Measurements from ENCODE around the gene MAD1L1.

The MAD1L1 gene

DNA sequence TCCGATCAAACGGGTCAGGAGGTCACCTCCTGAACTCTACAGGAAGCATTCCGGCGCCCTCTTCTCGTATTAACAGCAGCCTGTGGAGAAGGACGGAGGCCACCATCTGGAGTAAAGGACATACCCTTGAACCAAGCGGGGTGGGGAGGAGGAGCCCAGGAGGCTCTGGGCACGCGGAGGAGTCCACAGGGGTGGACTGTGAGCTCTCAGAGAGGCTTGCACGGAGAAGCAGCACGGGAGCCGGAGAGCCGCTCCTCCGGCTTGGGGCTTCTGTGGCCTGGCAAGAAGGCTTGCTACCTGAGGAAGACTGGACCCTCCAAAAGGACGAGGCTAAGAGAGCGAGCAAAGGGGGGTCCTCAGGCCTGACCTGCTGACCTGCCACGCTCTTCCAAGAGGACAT lies 77.9 kb downstream of the MAD1L1 start:
- H3F3A ChIP-seq (ENCODE audit: insufficient read depth): no peaks in the 10 kb centered on the region
- H3K9me3 ChIP-seq (ENCODE audit: insufficient read depth, low read length): no peaks in the 10 kb centered on the region
- TF ChIP-seq, protein P1, sequence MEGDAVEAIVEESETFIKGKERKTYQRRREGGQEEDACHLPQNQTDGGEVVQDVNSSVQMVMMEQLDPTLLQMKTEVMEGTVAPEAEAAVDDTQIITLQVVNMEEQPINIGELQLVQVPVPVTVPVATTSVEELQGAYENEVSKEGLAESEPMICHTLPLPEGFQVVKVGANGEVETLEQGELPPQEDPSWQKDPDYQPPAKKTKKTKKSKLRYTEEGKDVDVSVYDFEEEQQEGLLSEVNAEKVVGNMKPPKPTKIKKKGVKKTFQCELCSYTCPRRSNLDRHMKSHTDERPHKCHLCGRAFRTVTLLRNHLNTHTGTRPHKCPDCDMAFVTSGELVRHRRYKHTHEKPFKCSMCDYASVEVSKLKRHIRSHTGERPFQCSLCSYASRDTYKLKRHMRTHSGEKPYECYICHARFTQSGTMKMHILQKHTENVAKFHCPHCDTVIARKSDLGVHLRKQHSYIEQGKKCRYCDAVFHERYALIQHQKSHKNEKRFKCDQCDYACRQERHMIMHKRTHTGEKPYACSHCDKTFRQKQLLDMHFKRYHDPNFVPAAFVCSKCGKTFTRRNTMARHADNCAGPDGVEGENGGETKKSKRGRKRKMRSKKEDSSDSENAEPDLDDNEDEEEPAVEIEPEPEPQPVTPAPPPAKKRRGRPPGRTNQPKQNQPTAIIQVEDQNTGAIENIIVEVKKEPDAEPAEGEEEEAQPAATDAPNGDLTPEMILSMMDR (IDR thresholded peaks at IDR 0.05; ENCODE audit: insufficient read depth, low read length, poor library complexity, severe bottlenecking): no peak
- no peak for TF ChIP-seq EZH2phosphoT487 (conservative IDR thresholded peaks at IDR 0.05; ENCODE audit: low read length)
- H2AFZ ChIP-seq (ENCODE audit: low read depth, low read length, severe bottlenecking): no peak overlapping the region
- no peaks in the 10 kb centered on the region for H4K20me1 ChIP-seq (ENCODE audit: low read depth, low read length)
- no peaks in the 10 kb centered on the region for H3K36me3 ChIP-seq (ENCODE audit: low read length)
- H3K27me3 ChIP-seq (ENCODE audit: low read length): no peaks in the 10 kb centered on the region
- no peak overlapping the region for H3K27ac ChIP-seq (ENCODE audit: low read depth, low read length)
- H3K9me2 ChIP-seq (replicated peaks; ENCODE audit: insufficient read depth, low read length): no peaks in the 10 kb centered on the region
- no peak overlapping the region for H3K4me2 ChIP-seq (ENCODE audit: low read depth, low read length, poor library complexity, severe bottlenecking)
- 0 out of 2 replicates have a peak, but pooled peaks cover 9% of the 10 kb centered on the region for H3K79me2 ChIP-seq (ENCODE audit: insufficient read depth, low read length)
- no peak overlapping the region for H3K4me3 ChIP-seq (ENCODE audit: insufficient read depth, low read length, poor library complexity, severe bottlenecking)
- H3K9ac ChIP-seq (ENCODE audit: low read length): no peak overlapping the region

DNA sequence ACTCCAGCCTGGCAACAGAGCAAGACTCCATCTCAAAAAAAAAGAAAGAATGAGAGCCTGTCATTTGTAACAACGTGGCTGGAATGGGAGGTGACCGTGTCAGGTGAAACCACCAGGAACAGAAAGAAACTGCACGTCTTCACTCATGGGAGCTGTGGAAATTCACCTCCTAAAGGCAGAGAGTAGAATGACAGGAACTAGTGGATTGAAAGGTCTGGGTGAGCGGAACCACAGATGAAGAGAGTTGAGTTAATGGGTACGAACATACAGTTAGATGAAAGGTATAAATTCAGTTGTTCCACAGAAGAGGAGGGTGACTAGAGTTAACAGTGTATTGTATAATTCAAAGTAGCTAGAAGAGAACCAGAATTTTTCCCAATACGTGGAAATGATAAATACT lies 78.6 kb downstream of the MAD1L1 start:
- no peaks in the 10 kb centered on the region for H3K36me3 ChIP-seq (ENCODE audit: low read length)
- no peaks in the 10 kb centered on the region for H3K9me3 ChIP-seq (ENCODE audit: insufficient read depth, low read length)
- H3K4me3 ChIP-seq (ENCODE audit: insufficient read depth, low read length, poor library complexity, severe bottlenecking): no peak overlapping the region
- no peak overlapping the region for H2AFZ ChIP-seq (ENCODE audit: low read depth, low read length, severe bottlenecking)
- H3K27me3 ChIP-seq (ENCODE audit: low read length): no peaks in the 10 kb centered on the region
- no peaks in the 10 kb centered on the region for H3F3A ChIP-seq (ENCODE audit: insufficient read depth)
- H3K79me2 ChIP-seq (ENCODE audit: insufficient read depth, low read length): 0 out of 2 replicates have a peak, but pooled peaks cover 9% of the 10 kb centered on the region
- no peaks in the 10 kb centered on the region for H3K9me2 ChIP-seq (replicated peaks; ENCODE audit: insufficient read depth, low read length)
- no peak overlapping the region for H3K9ac ChIP-seq (ENCODE audit: low read length)
- H4K20me1 ChIP-seq (ENCODE audit: low read depth, low read length): no peaks in the 10 kb centered on the region
- TF ChIP-seq, protein P1 (IDR thresholded peaks at IDR 0.05; ENCODE audit: insufficient read depth, low read length, poor library complexity, severe bottlenecking): no peak
- no peak for TF ChIP-seq EZH2phosphoT487 (conservative IDR thresholded peaks at IDR 0.05; ENCODE audit: low read length)
- no peak overlapping the region for H3K27ac ChIP-seq (ENCODE audit: low read depth, low read length)
- no peak overlapping the region for H3K4me2 ChIP-seq (ENCODE audit: low read depth, low read length, poor library complexity, severe bottlenecking)

DNA sequence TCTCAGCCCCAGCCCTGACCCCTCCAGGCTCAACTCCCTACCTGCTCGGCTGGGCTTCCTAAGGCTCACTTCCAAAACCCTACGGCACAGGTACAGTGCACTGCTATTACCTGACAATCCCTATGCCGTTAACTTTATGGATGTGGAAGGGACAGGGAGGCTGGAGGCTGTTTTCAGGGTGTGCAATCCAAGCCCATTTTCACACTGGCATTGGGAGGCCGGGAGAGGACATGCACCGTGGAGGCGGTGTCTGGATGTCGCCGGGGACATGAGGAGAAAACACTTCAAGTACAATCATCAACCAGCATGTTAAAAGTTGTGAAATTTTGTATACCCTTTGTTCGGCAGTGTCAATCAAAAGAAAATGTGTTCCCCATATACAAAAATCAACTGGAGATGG lies 80.1 kb downstream of the MAD1L1 start:
- no peaks in the 10 kb centered on the region for H3K9me2 ChIP-seq (replicated peaks; ENCODE audit: insufficient read depth, low read length)

More for the DNA sequence above, 80.1 kb downstream of the MAD1L1 start:
- no peaks in the 10 kb centered on the region for H3F3A ChIP-seq (ENCODE audit: insufficient read depth)
- H3K79me2 ChIP-seq (ENCODE audit: insufficient read depth, low read length): 0 out of 2 replicates have a peak, but pooled peaks cover 9% of the 10 kb centered on the region
- H3K4me3 ChIP-seq (ENCODE audit: insufficient read depth, low read length, poor library complexity, severe bottlenecking): no peak overlapping the region
- no peak overlapping the region for H3K4me2 ChIP-seq (ENCODE audit: low read depth, low read length, poor library complexity, severe bottlenecking)
- no peak overlapping the region for H3K9ac ChIP-seq (ENCODE audit: low read length)
- H3K27ac ChIP-seq (ENCODE audit: low read depth, low read length): no peak overlapping the region
- no peaks in the 10 kb centered on the region for H3K36me3 ChIP-seq (ENCODE audit: low read length)
- H3K9me3 ChIP-seq (ENCODE audit: insufficient read depth, low read length): no peaks in the 10 kb centered on the region
- no peak overlapping the region for H2AFZ ChIP-seq (ENCODE audit: low read depth, low read length, severe bottlenecking)
- H4K20me1 ChIP-seq (ENCODE audit: low read depth, low read length): no peaks in the 10 kb centered on the region
- H3K27me3 ChIP-seq (ENCODE audit: low read length): no peaks in the 10 kb centered on the region
- no peak for TF ChIP-seq EZH2phosphoT487 (conservative IDR thresholded peaks at IDR 0.05; ENCODE audit: low read length)
- TF ChIP-seq, protein P1 (IDR thresholded peaks at IDR 0.05; ENCODE audit: insufficient read depth, low read length, poor library complexity, severe bottlenecking): no peak
